Stimulated activated CD4-positive, alpha-beta T cell treated with anti-CD3 and anti-CD28 coated beads, Interleukin-1b, Interleukin-23, amount 100 ng/mL, for 1 hour (primary cell): Measurements from ENCODE around the gene SLC40A1.

ENCODE experiments used
- DNase-seq, 2 donors: peaks; one replicate each; pipeline ENCODE4 v3.0.0-alpha.2; 2020; ENCODE audit warnings: low read depth in 2 of 2

SLC40A1 gene

GRCh38 chr2:189569295-189569910 lies 11.2 kb downstream of the SLC40A1 start:
- DNase-seq = no peak

DNA sequence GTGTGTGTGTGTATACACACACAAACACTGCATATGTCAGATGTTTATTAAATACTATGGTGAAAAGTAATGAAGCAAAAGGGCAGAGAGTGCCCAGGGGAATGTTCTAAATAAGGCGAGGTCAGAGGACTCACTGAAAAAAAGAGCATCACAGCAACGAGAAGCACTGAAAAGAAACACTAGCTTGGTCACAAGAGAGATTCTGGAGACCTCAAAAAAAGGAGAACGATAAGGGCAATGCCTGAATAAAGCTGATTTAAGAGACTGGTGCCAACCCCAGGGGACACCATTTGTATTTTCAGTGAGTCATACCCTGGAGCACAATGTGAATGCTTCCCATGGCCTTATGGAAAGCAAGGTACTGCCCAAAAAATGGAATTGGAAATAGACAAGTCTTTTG lies 14.5 kb downstream of the SLC40A1 start:
- no peak for DNase-seq

DNA sequence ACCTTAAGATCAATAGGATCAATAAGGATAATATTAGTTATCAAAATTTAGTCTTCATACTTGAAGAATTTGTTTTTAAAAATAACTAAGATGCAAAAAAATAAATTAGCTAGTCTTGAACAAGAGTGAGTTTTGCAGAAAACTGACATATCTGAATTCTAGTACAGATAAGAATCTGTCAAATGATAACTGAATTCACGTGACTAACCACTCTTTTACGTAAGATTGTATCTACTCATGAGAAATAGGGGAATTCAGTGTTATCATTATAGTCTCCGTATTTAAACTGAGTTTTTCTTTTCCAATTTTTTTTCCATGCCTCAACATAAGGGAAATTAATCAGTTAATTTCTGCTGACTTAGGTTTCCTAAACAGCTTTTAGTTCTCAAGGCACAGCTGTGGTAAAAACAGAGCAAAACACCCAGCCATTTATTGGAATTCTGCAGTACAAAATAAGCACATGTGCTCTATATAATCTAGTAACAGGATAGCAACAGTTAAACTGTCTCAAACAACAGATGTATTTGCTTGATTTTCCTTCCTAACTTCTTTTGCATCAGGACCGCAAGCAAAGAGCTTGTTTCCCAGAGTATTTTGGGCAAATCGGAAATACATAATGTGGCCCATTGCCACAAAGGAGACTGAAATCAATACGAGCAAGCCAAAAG lies 19.1 kb downstream of the SLC40A1 start:
- DNase-seq = no peak

- DNase-seq = no peak
These were observed 20.4 kb downstream of the SLC40A1 start for GRCh38 chr2:189560273-189560586.

GRCh38 chr2:189559579-189560272 lies 20.9 kb downstream of the SLC40A1 start:
- no peak for DNase-seq

- DNase-seq = no peak
These were observed 21.9 kb downstream of the SLC40A1 start for GRCh38 chr2:189558516-189559272.

- DNase-seq = no peak
These were observed 23.2 kb downstream of the SLC40A1 start for GRCh38 chr2:189557373-189557772.

GRCh38 chr2:189556526-189556925 lies 24.1 kb downstream of the SLC40A1 start:
- no peak for DNase-seq

- DNase-seq = no peak
These were observed 25.4 kb downstream of the SLC40A1 start for GRCh38 chr2:189555232-189555631.

- no peak for DNase-seq
These were observed 27.0 kb downstream of the SLC40A1 start for GRCh38 chr2:189553504-189554088.

- no peak for DNase-seq
These were observed 27.6 kb downstream of the SLC40A1 start for GRCh38 chr2:189552991-189553404.

GRCh38 chr2:189552334-189552990 lies 28.1 kb downstream of the SLC40A1 start:
- DNase-seq = no peak

GRCh38 chr2:189551808-189552207 lies 28.8 kb downstream of the SLC40A1 start:
- no peak for DNase-seq

DNA sequence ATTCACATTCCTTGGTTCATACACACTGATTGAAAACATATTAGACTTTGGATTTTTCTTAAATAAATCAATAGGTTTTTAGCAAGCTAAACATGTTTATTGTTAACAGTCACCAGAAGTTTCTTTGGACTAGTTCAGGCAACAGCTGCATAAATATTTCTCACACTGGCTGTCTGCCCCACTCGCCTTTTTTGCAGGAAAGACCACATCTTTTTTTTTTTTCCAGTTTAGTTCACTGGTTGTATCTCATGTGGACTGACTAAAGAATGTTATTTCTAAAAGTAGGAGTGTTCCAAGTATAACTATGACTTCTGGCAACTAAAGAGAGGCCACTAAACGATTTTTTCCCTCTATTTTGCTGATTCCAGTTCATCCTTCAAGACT lies 31.1 kb downstream of the SLC40A1 start:
- no peak for DNase-seq

GRCh38 chr2:189548666-189549448 lies 31.7 kb downstream of the SLC40A1 start:
- DNase-seq = no peak

- no peak for DNase-seq
These were observed 35.2 kb downstream of the SLC40A1 start for GRCh38 chr2:189545418-189545817.

GRCh38 chr2:189544318-189545042 lies 36.1 kb downstream of the SLC40A1 start:
- no peak for DNase-seq

DNA sequence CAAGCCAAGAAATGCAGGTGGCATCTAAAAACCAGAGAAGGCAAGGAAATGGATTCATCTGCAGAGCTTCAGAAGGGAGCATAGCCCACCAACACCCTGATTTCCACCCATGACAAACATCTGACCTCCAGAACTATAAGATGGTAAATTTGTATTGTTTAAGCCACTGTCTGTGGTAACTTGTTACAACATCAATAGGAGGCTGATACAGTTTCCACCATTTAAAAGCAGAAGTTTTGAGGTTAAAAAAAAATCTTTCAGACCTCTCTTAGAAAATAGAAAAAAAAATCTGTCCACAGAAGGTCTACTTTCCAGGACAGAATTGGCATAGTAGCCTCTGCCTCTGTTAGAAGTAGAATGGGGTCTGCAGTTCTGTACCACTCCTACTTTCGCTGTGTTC lies 37.2 kb downstream of the SLC40A1 start:
- DNase-seq = no peak

DNA sequence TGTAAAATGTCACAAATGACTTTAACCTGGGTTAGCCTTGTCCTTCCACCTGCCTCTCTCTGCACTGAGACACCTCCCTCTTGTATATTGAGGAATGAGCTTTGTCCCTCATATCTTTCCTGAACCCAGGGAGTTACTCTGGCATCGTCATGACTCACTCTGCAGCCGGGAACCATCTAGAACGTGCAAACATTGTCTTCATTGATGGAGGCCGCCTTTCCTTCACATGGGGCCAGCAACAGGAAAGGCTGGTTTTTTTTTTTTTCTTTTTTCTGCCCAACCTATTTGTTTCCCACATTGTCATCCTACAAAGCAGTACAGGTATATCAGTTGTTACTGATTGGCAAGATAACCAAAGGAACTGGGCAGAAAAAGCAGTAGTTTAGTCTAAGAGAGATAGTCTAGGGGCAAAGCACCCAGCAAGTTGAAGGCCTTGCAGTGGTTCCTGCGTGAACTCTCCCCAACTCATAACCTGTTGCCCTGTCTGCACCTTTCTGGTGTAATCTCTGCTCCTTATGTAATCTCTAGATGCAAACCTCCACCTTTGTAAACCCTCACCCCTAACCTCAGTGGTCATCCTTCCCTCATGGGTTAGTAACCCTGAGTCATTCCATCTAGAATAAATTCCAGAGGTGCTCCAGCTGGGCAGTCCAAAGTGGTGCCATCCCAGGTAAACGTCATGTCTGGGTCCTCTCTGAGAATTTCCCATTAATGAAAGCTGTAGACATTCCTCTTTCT lies 38.3 kb downstream of the SLC40A1 start:
- no peak for DNase-seq
